GM18502 (cell line): ENCODE results near the gene ARHGAP19.
"Not testable (repeated sequence)": the region's sequence is repeated elsewhere in the genome, so short reads cannot be mapped to it uniquely, and the experiment has no call there.

Experiments
- ATAC-seq: cut with Tn5 transposase; IDR thresholded peaks from one replicate; pipeline ENCODE4 v1.9.1; 2021; ENCODE audit warnings: mild to moderate bottlenecking; ENCODE audit not compliant: unreplicated experiment, poor library complexity

ARHGAP19 gene

GRCh38 chr10:97290076-97290475 is 2.4 kb downstream of the ARHGAP19 start:
- ATAC-seq = not testable (repeated sequence)

GRCh38 chr10:97280783-97281182 is 11.7 kb downstream of the ARHGAP19 start:
- ATAC-seq = no peak

GRCh38 chr10:97279121-97279815 is 13.2 kb downstream of the ARHGAP19 start:
- no peak for ATAC-seq

GRCh38 chr10:97278491-97278989 is 13.9 kb downstream of the ARHGAP19 start:
- no peak for ATAC-seq

GRCh38 chr10:97277551-97277950 is 14.9 kb downstream of the ARHGAP19 start:
- no peak for ATAC-seq

- no peak for ATAC-seq
Observed at GRCh38 chr10:97274828-97275227, 17.6 kb downstream of the ARHGAP19 start.

GRCh38 chr10:97273700-97274099 is 18.7 kb downstream of the ARHGAP19 start:
- ATAC-seq = no peak

- ATAC-seq = no peak
Observed at GRCh38 chr10:97270523-97271154, 21.8 kb downstream of the ARHGAP19 start.

GRCh38 chr10:97267671-97268070 is 24.8 kb downstream of the ARHGAP19 start:
- no peak for ATAC-seq

GRCh38 chr10:97265095-97265494 is 27.3 kb downstream of the ARHGAP19 start:
- ATAC-seq = not testable (repeated sequence)

GRCh38 chr10:97263971-97264370 is 28.5 kb downstream of the ARHGAP19 start:
- no peak for ATAC-seq

- ATAC-seq = no peak
Observed at GRCh38 chr10:97261656-97262055, 30.8 kb downstream of the ARHGAP19 start.

GRCh38 chr10:97261183-97261582 is 31.3 kb downstream of the ARHGAP19 start:
- ATAC-seq = no peak

- ATAC-seq = no peak
Observed at GRCh38 chr10:97259119-97259518, 33.3 kb downstream of the ARHGAP19 start.

- ATAC-seq = no peak
Observed at GRCh38 chr10:97256356-97256755, 36.1 kb downstream of the ARHGAP19 start.

- no peak for ATAC-seq
Observed at GRCh38 chr10:97255512-97256293, 36.7 kb downstream of the ARHGAP19 start.

GRCh38 chr10:97254694-97255093 is 37.7 kb downstream of the ARHGAP19 start:
- no peak for ATAC-seq

GRCh38 chr10:97250952-97251351 is 41.5 kb downstream of the ARHGAP19 start:
- no peak for ATAC-seq

GRCh38 chr10:97243836-97244235 is 48.6 kb downstream of the ARHGAP19 start:
- no peak for ATAC-seq

GRCh38 chr10:97238855-97239254 is 53.6 kb downstream of the ARHGAP19 start:
- ATAC-seq = no peak

GRCh38 chr10:97235353-97235752 is 57.1 kb downstream of the ARHGAP19 start:
- ATAC-seq = no peak
